Aorta (tissue), 5 donors: Measurements from ENCODE around the gene SHROOM3. TPM values are rescaled to one million over a fixed set of nuclear protein-coding genes. Genes with fewer than 3 reads are reported as not detected.
A peak's percentile ranks its signal among the peaks of the same experiment; 100 is the strongest.

Experiments
- ATAC-seq: fragments of 200-7000 bp; cut with Tn5 transposase; one replicate; pipeline ENCODE4 v1.9.1; 2022; ENCODE audit warnings: moderate library complexity; ENCODE audit not compliant: low FRiP score
- DNase-seq, 2 donors: peaks; one replicate each; pipeline ENCODE4 v3.0.0-alpha.2; 2020
- H3K27ac ChIP-seq, 2 donors: one replicate each; pipeline ENCODE4 v1.5.1; 2013; ENCODE audit warnings: low read length in 2 of 2, mild to moderate bottlenecking in 2 of 2, moderate library complexity in 2 of 2, control low read depth in 1 of 2, inconsistent platforms in 1 of 2, low read depth in 1 of 2
- H3K27me3 ChIP-seq, 2 donors: one replicate each; pipeline ENCODE4 v1.6.1; 2013; ENCODE audit warnings: control low read depth in 1 of 2, low read length in 1 of 2, mild to moderate bottlenecking in 1 of 2, moderate library complexity in 1 of 2; ENCODE audit not compliant: insufficient read depth in 2 of 2, control insufficient read depth in 1 of 2
- H3K36me3 ChIP-seq, 2 donors: one replicate each; pipeline ENCODE4 v1.6.1; 2013; ENCODE audit warnings: control low read depth in 1 of 2, low read length in 1 of 2, mild to moderate bottlenecking in 1 of 2; ENCODE audit not compliant: insufficient read depth in 2 of 2, control insufficient read depth in 1 of 2
- H3K4me1 ChIP-seq, 2 donors: one replicate each; pipeline ENCODE4 v1.6.1; 2013; ENCODE audit warnings: low read length in 2 of 2, control low read depth in 1 of 2, mild to moderate bottlenecking in 1 of 2, moderate library complexity in 1 of 2; ENCODE audit not compliant: insufficient read depth in 2 of 2, control insufficient read depth in 1 of 2
- H3K4me3 ChIP-seq, 2 donors: one replicate each; pipeline ENCODE4 v1.5.1; 2013; ENCODE audit warnings: low read length in 2 of 2, control low read depth in 1 of 2, mild to moderate bottlenecking in 1 of 2
- H3K9me3 ChIP-seq: one replicate; pipeline ENCODE4 v1.6.1; 2013; ENCODE audit warnings: mild to moderate bottlenecking, low read length; ENCODE audit not compliant: control insufficient read depth
- WGBS, 2 donors: extraction: QIAGEN DNeasy Blood & Tissue Kit; methylation state at CpG; one replicate each; pipeline ENCODE4 v1.1.7; 2013; 5-methylcytosine and 5-hydroxymethylcytosine counted together
- intact Hi-C, 2 donors: fragments of 100-400 bp; cut with DNase I; formaldehyde crosslinking; loops; one replicate each; pipeline versions ENCODE4 v1.14.2 to v1.15.0; 2022
- polyA plus RNA-seq, 2 donors: library from polyadenylated mRNA; stranded (reverse); fragments of 200-250 nt; gene quantifications; one replicate each; pipeline ENCODE4 v1.2.3, GENCODE V29; 2013
- total RNA-seq, 2 donors: library from RNA; stranded (reverse); fragmentation: NEBNext Ultra II Directional; extraction: Animal tissue kit (Norgen Biotek cat#: 25700); gene quantifications; one replicate each; pipeline ENCODE4 v1.2.1, GENCODE V29; 2021
- donor health status: healthy with polysubstance abuse.
- donor health status: Bipolar disorder and iron deficiency.
- donor health status: DM: no; HTN: no; CAD: no.
- donor health status: DM: no; HTN: no; CAD: no.
- donor health status: DM: yes; HTN: yes; CAD: no.

Gene SHROOM3
- total and polyA plus RNA-seq, 4 donors, result 14.1 to 173 (median 32.8) TPM

- ATAC-seq, result no peak
- intact Hi-C loops, result no loop called here
- no peak for DNase-seq
- Histone ChIP-seq H3K36me3 (no peaks in the 10 kb centered on the region), H3K27ac (peak overlapping the region; percentile 92 to 94), H3K4me1 (peaks cover 9 to 29% of the 10 kb centered on the region in 2 donors), H3K27me3 (no peaks in the 10 kb centered on the region), H3K9me3 (no peaks in the 10 kb centered on the region), H3K4me3 (no peak overlapping the region)
- WGBS, 2 donors, result 9 to 14% methylated on average over 3 of the region's 3 CpGs
Observed at GRCh38 chr4:76703676-76704075, 268.6 kb downstream of the SHROOM3 start.

GRCh38 chr4:76704133-76704881, 269.3 kb downstream of the SHROOM3 start:
- DNase-seq (no peak), ATAC-seq (peak; percentile 39)
- WGBS, 2 donors, result 2 to 5% methylated on average over 3 of the region's 3 CpGs
- Histone ChIP-seq H3K36me3 (no peaks in the 10 kb centered on the region), H3K27me3 (no peaks in the 10 kb centered on the region), H3K9me3 (no peaks in the 10 kb centered on the region), H3K27ac (peak overlapping the region; percentile 93 to 94), H3K4me1 (peaks cover 12 to 29% of the 10 kb centered on the region in 2 donors), H3K4me3 (no peak overlapping the region)
- intact Hi-C loops, result no loop called here

- intact Hi-C loops, result no loop called here
- 0 to 14% methylated on average over 1 of the region's 1 CpG for WGBS, 2 donors
- Histone ChIP-seq H3K27ac (peak overlapping the region; percentile 92 to 93), H3K36me3 (no peaks in the 10 kb centered on the region), H3K4me3 (no peak overlapping the region), H3K27me3 (no peaks in the 10 kb centered on the region), H3K4me1 (peaks cover 13 to 25% of the 10 kb centered on the region in 2 donors), H3K9me3 (no peaks in the 10 kb centered on the region)
- ATAC-seq (no peak), DNase-seq (no peak)
Observed at GRCh38 chr4:76705472-76705871, 270.4 kb downstream of the SHROOM3 start.

GRCh38 chr4:76706581-76706980, 271.6 kb downstream of the SHROOM3 start:
- 92 to 93% methylated on average over 6 of the region's 6 CpGs for WGBS, 2 donors
- no peaks in the 10 kb centered on the region for H3K9me3 ChIP-seq
- ATAC-seq (no peak), DNase-seq (no peak)
- H3K4me1 ChIP-seq, result peaks cover 12 to 25% of the 10 kb centered on the region in 2 donors
- H3K36me3 ChIP-seq, result peaks cover 1 to 5% of the 10 kb centered on the region in 2 donors
- H3K27ac ChIP-seq, result peak overlapping the region in 1 of 2 donors; percentile 61
- intact Hi-C loops, result no loop called here
- H3K4me3 ChIP-seq, result no peak overlapping the region
- H3K27me3 ChIP-seq, result no peaks in the 10 kb centered on the region

GRCh38 chr4:76708971-76709771, 274.1 kb downstream of the SHROOM3 start:
- Histone ChIP-seq H3K4me1 (peaks cover 12 to 19% of the 10 kb centered on the region in 2 donors), H3K4me3 (no peak overlapping the region), H3K27me3 (no peaks in the 10 kb centered on the region), H3K27ac (peak overlapping the region; percentile 23 to 94), H3K9me3 (no peaks in the 10 kb centered on the region), H3K36me3 (peaks cover 5% of the 10 kb centered on the region in 2 donors)
- DNase-seq (no peak), ATAC-seq (peak; percentile 4)
- 30 to 39% methylated on average over 5 of the region's 5 CpGs for WGBS, 2 donors
- intact Hi-C loops, result no loop called here

- WGBS, 2 donors, result 42 to 45% methylated on average over 7 of the region's 7 CpGs
- H3K4me1 ChIP-seq, result peaks cover 8 to 16% of the 10 kb centered on the region in 2 donors
- no peaks in the 10 kb centered on the region for H3K9me3 ChIP-seq
- H3K36me3 ChIP-seq, result peaks cover 5% of the 10 kb centered on the region in 2 donors
- intact Hi-C loops, result no loop called here
- peak overlapping the region; percentile 18 to 23 for H3K27ac ChIP-seq
- no peaks in the 10 kb centered on the region for H3K27me3 ChIP-seq
- no peak for ATAC-seq
- no peak for DNase-seq
- H3K4me3 ChIP-seq, result no peak overlapping the region
Observed at GRCh38 chr4:76709772-76710090, 274.7 kb downstream of the SHROOM3 start.

- DNase-seq, result no peak
- H3K4me1 ChIP-seq, result peaks cover 11 to 18% of the 10 kb centered on the region in 2 donors
- ATAC-seq, result no peak
- no peaks in the 10 kb centered on the region for H3K9me3 ChIP-seq
- no peak overlapping the region for H3K4me3 ChIP-seq
- peaks cover 5% of the 10 kb centered on the region in 2 donors for H3K36me3 ChIP-seq
- no peak overlapping the region for H3K27ac ChIP-seq
- no peaks in the 10 kb centered on the region for H3K27me3 ChIP-seq
- 79 to 89% methylated on average over 5 of the region's 5 CpGs for whole genome bisulfite sequencing, 2 donors
- intact Hi-C loops, result no loop called here
Observed at GRCh38 chr4:76712564-76712963, 277.5 kb downstream of the SHROOM3 start.

- Histone ChIP-seq H3K4me1 (peaks cover 11 to 19% of the 10 kb centered on the region in 2 donors), H3K4me3 (no peak overlapping the region), H3K27ac (peak overlapping the region in 1 of 2 donors; percentile 64), H3K27me3 (no peaks in the 10 kb centered on the region), H3K9me3 (no peaks in the 10 kb centered on the region), H3K36me3 (peaks cover 5% of the 10 kb centered on the region in 2 donors)
- 88 to 91% methylated on average over 1 of the region's 1 CpG for WGBS, 2 donors
- ATAC-seq, result no peak
- DNase-seq, result no peak
- intact Hi-C loops, result no loop called here
Observed at GRCh38 chr4:76714226-76714625, 279.2 kb downstream of the SHROOM3 start.
